H9 (cell line): ENCODE results near the gene HLTF. TPM values are rescaled to one million over a fixed set of nuclear protein-coding genes. Genes with fewer than 3 reads are reported as not detected.

ENCODE experiments used
- DNase-seq: peaks from one replicate; pipeline ENCODE4 v3.0.0-alpha.2; 2017
- H2AFZ ChIP-seq: one replicate; pipeline ENCODE4 v1.6.1; 2013; ENCODE audit warnings: mild to moderate bottlenecking, low read length, control low read depth, moderate library complexity
- H2AK5ac ChIP-seq: 2 replicates; pipeline ENCODE4 v1.6.1; 2013; ENCODE audit warnings: low read length, control low read depth, mixed read lengths; ENCODE audit not compliant: insufficient read length
- H2BK120ac ChIP-seq: one replicate; pipeline ENCODE4 v1.6.1; 2013; ENCODE audit warnings: low read depth, mild to moderate bottlenecking, low read length, control low read depth, inconsistent platforms; ENCODE audit not compliant: poor library complexity, severe bottlenecking
- H2BK12ac ChIP-seq: 2 replicates; pipeline ENCODE4 v1.6.1; 2013; ENCODE audit warnings: low read length, control low read depth, mixed read lengths, low read depth; ENCODE audit not compliant: insufficient read length
- H2BK15ac ChIP-seq: 2 replicates; pipeline ENCODE4 v1.6.1; 2013; ENCODE audit warnings: low read depth, low read length, control low read depth
- H2BK20ac ChIP-seq: one replicate; pipeline ENCODE4 v1.6.1; 2013; ENCODE audit warnings: low read depth, mild to moderate bottlenecking, low read length, control low read depth, inconsistent platforms; ENCODE audit not compliant: poor library complexity, severe bottlenecking
- H2BK5ac ChIP-seq: 2 replicates; pipeline ENCODE4 v1.6.1; 2013; ENCODE audit warnings: low read length, control low read depth, mixed read lengths; ENCODE audit not compliant: insufficient read length
- H3K14ac ChIP-seq: 2 replicates; pipeline ENCODE4 v1.6.1; 2013; ENCODE audit warnings: low read length, control low read depth; ENCODE audit not compliant: insufficient read depth
- H3K18ac ChIP-seq: 2 replicates; pipeline ENCODE4 v1.6.1; 2013; ENCODE audit warnings: low read depth, mild to moderate bottlenecking, mixed read lengths, low read length, control low read depth; ENCODE audit not compliant: insufficient read length
- H3K23ac ChIP-seq: 2 replicates; pipeline ENCODE4 v1.6.1; 2013; ENCODE audit warnings: low read length, control low read depth, mixed read lengths, low read depth; ENCODE audit not compliant: insufficient read length
- H3K23me2 ChIP-seq: 2 replicates; pipeline ENCODE4 v1.6.1; 2013; ENCODE audit warnings: low read depth, mild to moderate bottlenecking, mixed read lengths, low read length, control low read depth; ENCODE audit not compliant: insufficient read length, poor library complexity, severe bottlenecking
- H3K27ac ChIP-seq: 2 replicates; pipeline ENCODE4 v1.5.1; 2013; ENCODE audit warnings: low read length, control low read depth, mixed read lengths, low read depth; ENCODE audit not compliant: insufficient read length
- H3K27me3 ChIP-seq: 2 replicates; pipeline ENCODE4 v1.6.1; 2013; ENCODE audit warnings: low read length, control low read depth, inconsistent platforms; ENCODE audit not compliant: insufficient read depth
- H3K4ac ChIP-seq: 2 replicates; pipeline ENCODE4 v1.6.1; 2013; ENCODE audit warnings: low read depth, mild to moderate bottlenecking, control low read depth, inconsistent platforms, low read length, moderate library complexity
- H3K4me1 ChIP-seq: 2 replicates; pipeline ENCODE4 v1.6.1; 2013; ENCODE audit warnings: low read length, control low read depth, inconsistent platforms; ENCODE audit not compliant: insufficient read depth
- H3K4me2 ChIP-seq: 2 replicates; pipeline ENCODE4 v1.6.1; 2013; ENCODE audit warnings: low read length, control low read depth, mixed read lengths; ENCODE audit not compliant: insufficient read length, insufficient read depth
- H3K56ac ChIP-seq: 2 replicates; pipeline ENCODE4 v1.6.1; 2013; ENCODE audit warnings: low read depth, mild to moderate bottlenecking, mixed read lengths, low read length, control low read depth; ENCODE audit not compliant: insufficient read length
- H3K79me1 ChIP-seq: 2 replicates; pipeline ENCODE4 v1.6.1; 2013; ENCODE audit warnings: low read depth, mild to moderate bottlenecking, moderate library complexity, low read length, control low read depth, inconsistent platforms; ENCODE audit not compliant: insufficient read depth, poor library complexity, severe bottlenecking
- H3K79me2 ChIP-seq: 2 replicates; pipeline ENCODE4 v1.6.1; 2013; ENCODE audit warnings: low read length, control low read depth, inconsistent platforms; ENCODE audit not compliant: insufficient read depth
- H3K9ac ChIP-seq: 2 replicates; pipeline ENCODE4 v1.6.1; 2013; ENCODE audit warnings: low read length, control low read depth, mixed read lengths; ENCODE audit not compliant: insufficient read length; ENCODE audit errors: extremely low read depth
- H3K9me3 ChIP-seq: one replicate; pipeline ENCODE4 v1.6.1; 2013; ENCODE audit warnings: low read depth, low read length, inconsistent platforms; ENCODE audit not compliant: control insufficient read depth
- H3T11ph ChIP-seq: one replicate; pipeline ENCODE4 v1.6.1; 2013; ENCODE audit warnings: mild to moderate bottlenecking, low read length, control low read depth, inconsistent platforms
- H4K20me1 ChIP-seq: one replicate; pipeline ENCODE4 v1.6.1; 2013; ENCODE audit not compliant: control insufficient read depth, insufficient read length, insufficient read depth
- H4K5ac ChIP-seq: 2 replicates; pipeline ENCODE4 v1.6.1; 2013; ENCODE audit warnings: low read depth, mild to moderate bottlenecking, mixed read lengths, low read length, control low read depth; ENCODE audit not compliant: insufficient read length
- H4K8ac ChIP-seq: replicated peaks from 2 replicates; pipeline ENCODE4 v1.6.1; 2013; ENCODE audit warnings: low read length, control low read depth, mixed read lengths, low read depth; ENCODE audit not compliant: insufficient read length
- H4K91ac ChIP-seq: 2 replicates; pipeline ENCODE4 v1.6.1; 2013; ENCODE audit warnings: low read depth, mild to moderate bottlenecking, moderate library complexity, mixed read lengths, low read length, control low read depth; ENCODE audit not compliant: insufficient read length
- H3K27ac Mint-ChIP-seq, 3 experiments: 2 replicates in 2 of 3; 3 replicates in 1 of 3; pipeline ENCODE4 v1.8.0; 2020 to 2021; ENCODE audit warnings: mixed read lengths in 3 of 3, mild to moderate bottlenecking in 1 of 3, moderate library complexity in 1 of 3
- H3K27me3 Mint-ChIP-seq: 2 replicates; pipeline ENCODE4 v1.8.0; 2021; ENCODE audit warnings: low read depth, mild to moderate bottlenecking, moderate library complexity, mixed read lengths
- H3K36me3 Mint-ChIP-seq, 3 experiments: 2 replicates in 2 of 3; 3 replicates in 1 of 3; pipeline ENCODE4 v1.8.0; 2020 to 2021; ENCODE audit warnings: low read depth in 3 of 3, mixed read lengths in 3 of 3; ENCODE audit not compliant: insufficient read depth in 1 of 3
- H3K4me1 Mint-ChIP-seq, 2 experiments: 2 replicates each; pipeline ENCODE4 v1.8.0; 2020; ENCODE audit warnings: mixed read lengths in 2 of 2
- H3K4me3 Mint-ChIP-seq, 2 experiments: 2 replicates in 1 of 2; 3 replicates in 1 of 2; pipeline ENCODE4 v1.8.0; 2020 to 2021; ENCODE audit warnings: mild to moderate bottlenecking in 2 of 2, mixed read lengths in 2 of 2, moderate library complexity in 1 of 2
- H3K9me3 Mint-ChIP-seq, 2 experiments: 2 replicates in 1 of 2; 3 replicates in 1 of 2; pipeline ENCODE4 v1.8.0; 2020; ENCODE audit warnings: mild to moderate bottlenecking in 2 of 2, mixed read lengths in 2 of 2, moderate library complexity in 1 of 2
- CTCF ChIP-seq: fragments of 200-600 bp; sonication (generic); conservative IDR thresholded peaks from 3 replicates; pipeline ENCODE4 v1.8.0; 2021; ENCODE audit warnings: antibody characterized with exemption, mild to moderate bottlenecking
- WGBS: extraction: QIAGEN DNeasy Blood & Tissue Kit; methylation state at CpG from one replicate; pipeline ENCODE4 v1.1.7; 2013; ENCODE audit warnings: missing lambda C conversion rate, low lambda C conversion rate, mixed read lengths; ENCODE audit not compliant: insufficient read length; ENCODE audit errors: extremely low coverage; 5-methylcytosine and 5-hydroxymethylcytosine counted together
- total RNA-seq: library from RNA; stranded (reverse); gene quantifications from 2 replicates; pipeline ENCODE4 v1.2.1, GENCODE V29; 2021

HLTF gene
- total RNA-seq, 1 experiment from 2014 or later: 41.5 TPM

- H2BK5ac ChIP-seq: no peak overlapping the region
- H2BK120ac ChIP-seq: no peak overlapping the region
- H2BK20ac ChIP-seq: no peak overlapping the region
- no peak overlapping the region for H4K8ac ChIP-seq
- no peak overlapping the region for H4K91ac ChIP-seq
- H2AFZ ChIP-seq: no peak overlapping the region
- H3K23ac ChIP-seq: no peak overlapping the region
- H3K79me1 ChIP-seq: no peaks in the 10 kb centered on the region
- peaks cover 36 to 37% of the 10 kb centered on the region in 2 experiments for H3K4me1 Mint-ChIP-seq
- no peak for DNase-seq
- no peak overlapping the region for H2AK5ac ChIP-seq
- H3K27ac Mint-ChIP-seq: peak overlapping the region; percentile 89 to 94 (median 90)
- peak overlapping the region; percentile 20 for H3K4me2 ChIP-seq
- H3K4ac ChIP-seq: no peak overlapping the region
- no peaks in the 10 kb centered on the region for H3K27me3 ChIP-seq
- peaks cover 16% of the 10 kb centered on the region; the same call in 1 of the 2 replicates for H3K4me1 ChIP-seq
- H3K4me3 Mint-ChIP-seq: peak overlapping the region; percentile 35 to 58; a peak in 3 of 5 replicates
- no peak overlapping the region for H2BK15ac ChIP-seq
- no peak for TF ChIP-seq CTCF
- H3K27me3 Mint-ChIP-seq: no peaks in the 10 kb centered on the region
- H3K9me3 Mint-ChIP-seq: peaks cover 14 to 16% of the 10 kb centered on the region in 2 experiments
- no peak overlapping the region for H3K18ac ChIP-seq
- H3K36me3 Mint-ChIP-seq: peaks cover 26 to 33% (median 31%) of the 10 kb centered on the region in 3 experiments
- H4K5ac ChIP-seq: no peak overlapping the region
- H3K23me2 ChIP-seq: no peaks in the 10 kb centered on the region
- WGBS: no CpG with 5 or more reads among the region's 3 CpGs
- no peak overlapping the region for H3K14ac ChIP-seq
- no peaks in the 10 kb centered on the region for H3K79me2 ChIP-seq
- no peak overlapping the region for H2BK12ac ChIP-seq
- no peaks in the 10 kb centered on the region for H4K20me1 ChIP-seq
- peaks cover 6% of the 10 kb centered on the region for H3K9me3 ChIP-seq
- H3K27ac ChIP-seq: peak overlapping the region; percentile 79
- H3T11ph ChIP-seq: no peak overlapping the region
- H3K9ac ChIP-seq: no peak overlapping the region
- H3K56ac ChIP-seq: no peak overlapping the region
Measured at GRCh38 chr3:149020196-149020838, 66.0 kb downstream of the HLTF start.
